H1 (cell line): ENCODE measurements around the gene PRLHR. TPM values are rescaled to one million over a fixed set of nuclear protein-coding genes. Genes with fewer than 3 reads are reported as not detected.

ENCODE experiments used
- BCL11A ChIP-seq, 2 experiments: IDR thresholded peaks; one replicate each; pipeline ENCODE4 v1.6.1; 2011; ENCODE audit warnings: low read depth in 2 of 2, low read length in 2 of 2, mild to moderate bottlenecking in 2 of 2
- CBX5 ChIP-seq: fragments of 300-800, 300-1000 bp; sonication (generic); IDR thresholded peaks from 2 replicates; pipeline ENCODE4 v1.7.1; 2016; ENCODE audit warnings: antibody characterized with exemption, low read length, low read depth
- CBX8 ChIP-seq: fragments of 300-800, 300-1000 bp; sonication (generic); IDR thresholded peaks from 2 replicates; pipeline ENCODE4 v1.7.1; 2016; ENCODE audit warnings: low read depth, low read length, borderline replicate concordance
- EGR1 ChIP-seq: IDR thresholded peaks from 2 replicates; pipeline ENCODE4 v1.6.1; 2011; ENCODE audit warnings: low read depth, low read length, borderline replicate concordance
- GTF2F1 ChIP-seq: IDR thresholded peaks from 2 replicates; pipeline ENCODE4 v1.6.1; 2012; ENCODE audit warnings: low read depth, low read length, improper control_type of control experiment, borderline replicate concordance
- KDM4A ChIP-seq: IDR thresholded peaks from one replicate; pipeline ENCODE4 v1.7.1; 2012; ENCODE audit warnings: low read depth, mild to moderate bottlenecking, moderate library complexity, low read length, inconsistent platforms; ENCODE audit not compliant: severe bottlenecking
- POLR2AphosphoS5 ChIP-seq: IDR thresholded peaks from 2 replicates; pipeline ENCODE4 v1.6.1; 2011; ENCODE audit warnings: low read depth, low read length
- POU5F1 ChIP-seq: IDR thresholded peaks from 2 replicates; pipeline ENCODE4 v1.6.1; 2011; ENCODE audit warnings: low read depth, mild to moderate bottlenecking, low read length, moderate library complexity
- SUZ12 ChIP-seq: fragments of 200-600 bp; sonication (generic); IDR thresholded peaks from 2 replicates; pipeline ENCODE4 v1.6.1; 2012; ENCODE audit warnings: mild to moderate bottlenecking, inconsistent platforms, low read length, moderate library complexity, mixed read lengths
- USF2 ChIP-seq: IDR thresholded peaks from 2 replicates; pipeline ENCODE4 v1.6.1; 2011; ENCODE audit warnings: low read length, improper control_type of control experiment
- polyA plus RNA-seq, 7 experiments: library from polyadenylated mRNA; depleted of rRNA in 3 of 7; stranded (reverse) in 5 of 7; unstranded in 2 of 7; fragments of >200 nt in 5 of 7; fragments of 200-250 nt in 2 of 7; gene quantifications; 1 replicate in 5 of 7; 2 replicates in 1 of 7; 4 replicates in 1 of 7; pipeline versions ENCODE4 v1.2.1 to v1.2.3, GENCODE V29; 2011 to 2013; ENCODE audit warnings: missing spikeins in 2 of 7, mixed read lengths in 2 of 7
- total RNA-seq: library from RNA; stranded (reverse); fragmentation: NEBNext Ultra II Directional; extraction: Animal tissue kit (Norgen Biotek cat#: 25700); gene quantifications from 2 replicates; pipeline ENCODE4 v1.2.1, GENCODE V29; 2021
- TF ChIP-seq, protein P1 (sequence below): fragments of 300-600 bp; sonication (generic); IDR thresholded peaks from 2 replicates; pipeline ENCODE4 v1.7.1; 2012; ENCODE audit warnings: low read length, moderate library complexity, mild to moderate bottlenecking, inconsistent platforms; ENCODE audit not compliant: insufficient replicate concordance

The PRLHR gene
- total and polyA plus RNA-seq, 2 of the 8 experiments (the other 6 are each of a cell fraction or from before 2014, with no cell fraction given), result not detected

GRCh38 chr10:118625504-118625903 is 30.1 kb upstream of the PRLHR start (continued):
- TF ChIP-seq, protein P1, sequence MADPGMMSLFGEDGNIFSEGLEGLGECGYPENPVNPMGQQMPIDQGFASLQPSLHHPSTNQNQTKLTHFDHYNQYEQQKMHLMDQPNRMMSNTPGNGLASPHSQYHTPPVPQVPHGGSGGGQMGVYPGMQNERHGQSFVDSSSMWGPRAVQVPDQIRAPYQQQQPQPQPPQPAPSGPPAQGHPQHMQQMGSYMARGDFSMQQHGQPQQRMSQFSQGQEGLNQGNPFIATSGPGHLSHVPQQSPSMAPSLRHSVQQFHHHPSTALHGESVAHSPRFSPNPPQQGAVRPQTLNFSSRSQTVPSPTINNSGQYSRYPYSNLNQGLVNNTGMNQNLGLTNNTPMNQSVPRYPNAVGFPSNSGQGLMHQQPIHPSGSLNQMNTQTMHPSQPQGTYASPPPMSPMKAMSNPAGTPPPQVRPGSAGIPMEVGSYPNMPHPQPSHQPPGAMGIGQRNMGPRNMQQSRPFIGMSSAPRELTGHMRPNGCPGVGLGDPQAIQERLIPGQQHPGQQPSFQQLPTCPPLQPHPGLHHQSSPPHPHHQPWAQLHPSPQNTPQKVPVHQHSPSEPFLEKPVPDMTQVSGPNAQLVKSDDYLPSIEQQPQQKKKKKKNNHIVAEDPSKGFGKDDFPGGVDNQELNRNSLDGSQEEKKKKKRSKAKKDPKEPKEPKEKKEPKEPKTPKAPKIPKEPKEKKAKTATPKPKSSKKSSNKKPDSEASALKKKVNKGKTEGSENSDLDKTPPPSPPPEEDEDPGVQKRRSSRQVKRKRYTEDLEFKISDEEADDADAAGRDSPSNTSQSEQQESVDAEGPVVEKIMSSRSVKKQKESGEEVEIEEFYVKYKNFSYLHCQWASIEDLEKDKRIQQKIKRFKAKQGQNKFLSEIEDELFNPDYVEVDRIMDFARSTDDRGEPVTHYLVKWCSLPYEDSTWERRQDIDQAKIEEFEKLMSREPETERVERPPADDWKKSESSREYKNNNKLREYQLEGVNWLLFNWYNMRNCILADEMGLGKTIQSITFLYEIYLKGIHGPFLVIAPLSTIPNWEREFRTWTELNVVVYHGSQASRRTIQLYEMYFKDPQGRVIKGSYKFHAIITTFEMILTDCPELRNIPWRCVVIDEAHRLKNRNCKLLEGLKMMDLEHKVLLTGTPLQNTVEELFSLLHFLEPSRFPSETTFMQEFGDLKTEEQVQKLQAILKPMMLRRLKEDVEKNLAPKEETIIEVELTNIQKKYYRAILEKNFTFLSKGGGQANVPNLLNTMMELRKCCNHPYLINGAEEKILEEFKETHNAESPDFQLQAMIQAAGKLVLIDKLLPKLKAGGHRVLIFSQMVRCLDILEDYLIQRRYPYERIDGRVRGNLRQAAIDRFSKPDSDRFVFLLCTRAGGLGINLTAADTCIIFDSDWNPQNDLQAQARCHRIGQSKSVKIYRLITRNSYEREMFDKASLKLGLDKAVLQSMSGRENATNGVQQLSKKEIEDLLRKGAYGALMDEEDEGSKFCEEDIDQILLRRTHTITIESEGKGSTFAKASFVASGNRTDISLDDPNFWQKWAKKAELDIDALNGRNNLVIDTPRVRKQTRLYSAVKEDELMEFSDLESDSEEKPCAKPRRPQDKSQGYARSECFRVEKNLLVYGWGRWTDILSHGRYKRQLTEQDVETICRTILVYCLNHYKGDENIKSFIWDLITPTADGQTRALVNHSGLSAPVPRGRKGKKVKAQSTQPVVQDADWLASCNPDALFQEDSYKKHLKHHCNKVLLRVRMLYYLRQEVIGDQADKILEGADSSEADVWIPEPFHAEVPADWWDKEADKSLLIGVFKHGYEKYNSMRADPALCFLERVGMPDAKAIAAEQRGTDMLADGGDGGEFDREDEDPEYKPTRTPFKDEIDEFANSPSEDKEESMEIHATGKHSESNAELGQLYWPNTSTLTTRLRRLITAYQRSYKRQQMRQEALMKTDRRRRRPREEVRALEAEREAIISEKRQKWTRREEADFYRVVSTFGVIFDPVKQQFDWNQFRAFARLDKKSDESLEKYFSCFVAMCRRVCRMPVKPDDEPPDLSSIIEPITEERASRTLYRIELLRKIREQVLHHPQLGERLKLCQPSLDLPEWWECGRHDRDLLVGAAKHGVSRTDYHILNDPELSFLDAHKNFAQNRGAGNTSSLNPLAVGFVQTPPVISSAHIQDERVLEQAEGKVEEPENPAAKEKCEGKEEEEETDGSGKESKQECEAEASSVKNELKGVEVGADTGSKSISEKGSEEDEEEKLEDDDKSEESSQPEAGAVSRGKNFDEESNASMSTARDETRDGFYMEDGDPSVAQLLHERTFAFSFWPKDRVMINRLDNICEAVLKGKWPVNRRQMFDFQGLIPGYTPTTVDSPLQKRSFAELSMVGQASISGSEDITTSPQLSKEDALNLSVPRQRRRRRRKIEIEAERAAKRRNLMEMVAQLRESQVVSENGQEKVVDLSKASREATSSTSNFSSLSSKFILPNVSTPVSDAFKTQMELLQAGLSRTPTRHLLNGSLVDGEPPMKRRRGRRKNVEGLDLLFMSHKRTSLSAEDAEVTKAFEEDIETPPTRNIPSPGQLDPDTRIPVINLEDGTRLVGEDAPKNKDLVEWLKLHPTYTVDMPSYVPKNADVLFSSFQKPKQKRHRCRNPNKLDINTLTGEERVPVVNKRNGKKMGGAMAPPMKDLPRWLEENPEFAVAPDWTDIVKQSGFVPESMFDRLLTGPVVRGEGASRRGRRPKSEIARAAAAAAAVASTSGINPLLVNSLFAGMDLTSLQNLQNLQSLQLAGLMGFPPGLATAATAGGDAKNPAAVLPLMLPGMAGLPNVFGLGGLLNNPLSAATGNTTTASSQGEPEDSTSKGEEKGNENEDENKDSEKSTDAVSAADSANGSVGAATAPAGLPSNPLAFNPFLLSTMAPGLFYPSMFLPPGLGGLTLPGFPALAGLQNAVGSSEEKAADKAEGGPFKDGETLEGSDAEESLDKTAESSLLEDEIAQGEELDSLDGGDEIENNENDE, result no peak
- no peak for TF ChIP-seq SUZ12
- TF ChIP-seq CBX5, result no peak
- no peak for TF ChIP-seq POU5F1
- no peak for TF ChIP-seq USF2
- no peak for TF ChIP-seq CBX8
- TF ChIP-seq EGR1, result no peak
- no peak for TF ChIP-seq GTF2F1
- no peak for TF ChIP-seq POLR2AphosphoS5
- no peak for TF ChIP-seq BCL11A (IDR thresholded peaks at IDR 0.05; ENCODE audit: low read depth in 2 of 2, low read length in 2 of 2)
- no peak for TF ChIP-seq KDM4A
